Measurements from ENCODE around the gene HSPA4L. TPM values are rescaled to one million over a fixed set of nuclear protein-coding genes. Genes with fewer than 3 reads are reported as not detected.

The HSPA4L gene
- total and polyA plus RNA-seq, 2 of the 4 experiments (the other 2 are of a cell fraction) = 0.84 to 2.3 TPM

GRCh38 chr4:127780598-127780997 lies 1.5 kb upstream of the HSPA4L start:
- Histone ChIP-seq H3K9me1 (ENCODE audit: insufficient read depth, low read length) (0 out of 2 replicates have a peak, but pooled peaks cover 3% of the 10 kb centered on the region), H3K4me1 (ENCODE audit: control insufficient read depth, insufficient read depth, low read length) (no peaks in the 10 kb centered on the region), H2AFZ (replicated peaks; ENCODE audit: low read length, poor library complexity) (no peak overlapping the region), H2BK120ac (ENCODE audit: low read depth, low read length) (no peak overlapping the region), H3K27me3 (ENCODE audit: control insufficient read depth, insufficient read depth, low read length) (no peaks in the 10 kb centered on the region; the same call in 1 of the 2 replicates), H3K14ac (replicated peaks; ENCODE audit: low read depth, low read length) (no peak overlapping the region), H4K5ac (ENCODE audit: low read depth, low read length) (no peak overlapping the region), H3K56ac (ENCODE audit: extremely low read depth, insufficient read depth, low read length) (no peak overlapping the region), H3K79me1 (ENCODE audit: low read depth in 1 of 2, low read length in 2 of 2) (no peaks in the 10 kb centered on the region), H4K20me1 (ENCODE audit: insufficient read depth, low read length) (no peaks in the 10 kb centered on the region), H3K9me3 (ENCODE audit: control insufficient read depth, insufficient read depth, low read length) (no peaks in the 10 kb centered on the region), H2BK20ac (ENCODE audit: low read depth, low read length) (no peak overlapping the region), H2BK15ac (ENCODE audit: low read depth, low read length) (no peak overlapping the region), H4K91ac (ENCODE audit: insufficient read depth, low read depth, low read length) (no peak overlapping the region), H3K4me2 (ENCODE audit: low read depth, low read length) (no peak overlapping the region), H3K23ac (ENCODE audit: low read depth, low read length) (no peak overlapping the region), H2AK5ac (ENCODE audit: low read depth, low read length) (no peak overlapping the region), H3K18ac (ENCODE audit: low read depth, low read length) (no peak overlapping the region), H4K8ac (ENCODE audit: low read depth in 2 of 2, low read length in 2 of 2) (no peak overlapping the region), H3K9ac (ENCODE audit: low read depth, low read length) (no peak overlapping the region), H2BK5ac (ENCODE audit: low read depth, low read length, poor library complexity, severe bottlenecking) (no peak overlapping the region), H3K4me3 (ENCODE audit: insufficient read depth, low read depth, low read length) (no peak overlapping the region), H3K4ac (ENCODE audit: low read depth, low read length) (no peak overlapping the region), H3K36me3 (ENCODE audit: control insufficient read depth, insufficient read depth, low read length) (no peaks in the 10 kb centered on the region), H2AK9ac (replicated peaks; ENCODE audit: low read depth, low read length, poor library complexity) (no peak overlapping the region), H3K27ac (ENCODE audit: insufficient read depth, low read length) (no peak overlapping the region)
- intact Hi-C loops (cut with micrococcal nuclease) = loop anchor here (5.0 to 10.0 kb wide), 2 partner anchors 102 to 184 kb away; partner anchors contain the start of genes ABHD18, MFSD8 and PLK4
- WGBS, 2 experiments (ENCODE audit: extremely low coverage in 2 of 2, insufficient read length in 1 of 2) = 100% methylated on average over 5 of the region's 12 CpGs; no CpG with 5 or more reads in 1 of the 2 experiments
- BruUV-seq (replicated peaks) = no TSS peak
- dilution Hi-C loops (cut with HindIII; ENCODE audit: low sequenced_read_pairs, unreplicated experiment) = no loop called here
- CTCF ChIA-PET = no interaction called here
- ATAC-seq (ENCODE audit: low read depth) (no peak), DNase-seq (no peak)
- POLR2A ChIA-PET (ENCODE audit: unreplicated experiment) = no interaction called here
- no peak for TF ChIP-seq BHLHE40 (IDR thresholded peaks at IDR 0.05; ENCODE audit: low read depth, low read length)
- TF ChIP-seq, protein P1, sequence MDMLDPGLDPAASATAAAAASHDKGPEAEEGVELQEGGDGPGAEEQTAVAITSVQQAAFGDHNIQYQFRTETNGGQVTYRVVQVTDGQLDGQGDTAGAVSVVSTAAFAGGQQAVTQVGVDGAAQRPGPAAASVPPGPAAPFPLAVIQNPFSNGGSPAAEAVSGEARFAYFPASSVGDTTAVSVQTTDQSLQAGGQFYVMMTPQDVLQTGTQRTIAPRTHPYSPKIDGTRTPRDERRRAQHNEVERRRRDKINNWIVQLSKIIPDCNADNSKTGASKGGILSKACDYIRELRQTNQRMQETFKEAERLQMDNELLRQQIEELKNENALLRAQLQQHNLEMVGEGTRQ (IDR thresholded peaks at IDR 0.05; ENCODE audit: low read depth, low read length) = no peak
- TF ChIP-seq RFX5 (IDR thresholded peaks at IDR 0.05; ENCODE audit: low read depth, low read length) = no peak
- TF ChIP-seq POLR2A (IDR thresholded peaks at IDR 0.05; ENCODE audit: low read depth, low read length) = no peak
- TF ChIP-seq MXI1 (IDR thresholded peaks at IDR 0.05; ENCODE audit: borderline replicate concordance, low read depth, low read length) = no peak
- no peak for TF ChIP-seq ELK1 (IDR thresholded peaks at IDR 0.05; ENCODE audit: borderline replicate concordance, low read depth, low read length)
- no peak for TF ChIP-seq RAD21 (IDR thresholded peaks at IDR 0.05; ENCODE audit: low read length)
- no peak for TF ChIP-seq NFE2L2 (IDR thresholded peaks at IDR 0.05; ENCODE audit: low read depth, low read length)
- no peak for TF ChIP-seq CHD1 (IDR thresholded peaks at IDR 0.05; ENCODE audit: low read depth, low read length)
- no peak for TF ChIP-seq RCOR1 (IDR thresholded peaks at IDR 0.05; ENCODE audit: insufficient replicate concordance, low read length)
- no peak for TF ChIP-seq CEBPB (IDR thresholded peaks at IDR 0.05; ENCODE audit: low read depth, low read length)
- TF ChIP-seq SMC3 (IDR thresholded peaks at IDR 0.05; ENCODE audit: low read depth, low read length) = no peak
- in situ Hi-C loops (cut with MboI; ENCODE audit: low sequenced_read_pairs) = no loop called here
